A549 (cell line): ENCODE measurements around the gene SORCS1. TPM values are rescaled to one million over a fixed set of nuclear protein-coding genes. Genes with fewer than 3 reads are reported as not detected.

Experiments used
- ATAC-seq, 2 experiments: fragments of 200-7000 bp in 1 of 2; fragments of >200 bp in 1 of 2; cut with Nextera tagmentation in 1 of 2; cut with Tn5 transposase in 1 of 2; 3 replicates each; pipeline versions ENCODE4 v1.8.0 to v1.9.1; 2018 to 2020; ENCODE audit warnings: mild to moderate bottlenecking in 1 of 2, moderate library complexity in 1 of 2
- CTCF ChIA-PET: fragments of 300-600 bp; sonication (Branson Sonifier 250); formaldehyde crosslinking; extraction: SDS; loops from one replicate; lab custom pipeline; 2021; ENCODE audit warnings: antibody characterized with exemption, inconsistent platforms; lab: Yijun Ruan, JAX
- POLR2A ChIA-PET: fragments of 350-600 bp; formaldehyde crosslinking; extraction: SDS; loops from one replicate; lab custom pipeline; 2021; ENCODE audit warnings: antibody characterized with exemption, inconsistent platforms; lab: Yijun Ruan, JAX
- DNase-seq, 2 experiments: peaks; one replicate each; pipeline versions ENCODE4 v3.0.0 to v3.0.0-alpha.2; 2011 to 2016; ENCODE audit warnings: low read depth in 1 of 2, low spot score in 1 of 2
- FAIRE-seq: peaks from 2 replicates; lab custom pipeline; 2011; peaks lifted over from hg19 to GRCh38; lab: Jason Lieb, UNC
- H3K27ac ChIP-seq, 2 experiments: fragments of >200 bp; sonication (Bioruptor Twin); formaldehyde crosslinking; 3 replicates each; pipeline ENCODE4 v1.5.1; 2016 to 2017
- H3K4me1 ChIP-seq: fragments of >200 bp; sonication (Bioruptor Twin); formaldehyde crosslinking; 3 replicates; pipeline ENCODE4 v1.6.1; 2016
- H3K4me2 ChIP-seq: fragments of >200 bp; sonication (Bioruptor Twin); formaldehyde crosslinking; 3 replicates; pipeline ENCODE4 v1.6.1; 2016
- H3K4me3 ChIP-seq: fragments of >200 bp; sonication (Bioruptor Twin); formaldehyde crosslinking; 3 replicates; pipeline ENCODE4 v1.5.1; 2016
- H3K9me3 ChIP-seq: fragments of >200 bp; sonication (Bioruptor Twin); formaldehyde crosslinking; 3 replicates; pipeline ENCODE4 v1.6.1; 2016
- CBX2 ChIP-seq: fragments of 200-600 bp; sonication (generic); IDR thresholded peaks from 2 replicates; pipeline ENCODE4 v1.6.1; 2016; ENCODE audit warnings: low read depth, mild to moderate bottlenecking, borderline replicate concordance
- E2F6 ChIP-seq: IDR thresholded peaks from 2 replicates; pipeline ENCODE4 v1.6.1; 2012; ENCODE audit warnings: low read depth, borderline replicate concordance
- EHMT2 ChIP-seq: fragments of 200-600 bp; sonication (generic); IDR thresholded peaks from 2 replicates; pipeline ENCODE4 v1.6.1; 2016; ENCODE audit warnings: antibody characterized with exemption, low read depth, mild to moderate bottlenecking, moderate library complexity
- ELK1 ChIP-seq: fragments of 150-350 bp; IDR thresholded peaks from 2 replicates; pipeline ENCODE4 v1.6.1; 2014; ENCODE audit warnings: low read depth, mild to moderate bottlenecking, low read length
- FOSL2 ChIP-seq, 2 experiments: fragments of 450-650 bp in 1 of 2; fragments of >200 bp in 1 of 2; sonication (Bioruptor Twin) in 1 of 2; formaldehyde crosslinking; IDR thresholded peaks; 2 replicates each; pipeline versions ENCODE4 v1.5.0 to v1.6.1; 2016 to 2020; ENCODE audit warnings: mild to moderate bottlenecking in 1 of 2, moderate library complexity in 1 of 2
- FOXS1 ChIP-seq: fragments of 250-450 bp; sonication (Bioruptor Pico); IDR thresholded peaks from 2 replicates; pipeline ENCODE4 v1.5.0; 2020; ENCODE audit warnings: mild to moderate bottlenecking, moderate library complexity
- HOXA7 ChIP-seq: fragments of 250-450 bp; sonication (Bioruptor Pico); IDR thresholded peaks from 2 replicates; pipeline ENCODE4 v1.5.0; 2020; ENCODE audit warnings: mild to moderate bottlenecking, moderate library complexity
- KDM1A ChIP-seq: fragments of 200-600 bp; sonication (generic); IDR thresholded peaks from 2 replicates; pipeline ENCODE4 v1.6.1; 2016; ENCODE audit warnings: low read depth, mild to moderate bottlenecking
- KDM5A ChIP-seq: fragments of 200-600 bp; sonication (generic); IDR thresholded peaks from 2 replicates; pipeline ENCODE4 v1.6.1; 2016; ENCODE audit warnings: antibody characterized with exemption, mild to moderate bottlenecking
- MAFK ChIP-seq: fragments of 450-650 bp; IDR thresholded peaks from 2 replicates; pipeline ENCODE4 v1.6.1; 2014; ENCODE audit not compliant: partially characterized antibody
- MAX ChIP-seq: IDR thresholded peaks from 2 replicates; pipeline ENCODE4 v1.6.1; 2012
- NR3C1 ChIP-seq: fragments of >200 bp; sonication (Bioruptor Twin); formaldehyde crosslinking; IDR thresholded peaks from 3 replicates; pipeline ENCODE4 v1.6.1; 2017
- PHF8 ChIP-seq: fragments of 200-600 bp; sonication (generic); IDR thresholded peaks from 2 replicates; pipeline ENCODE4 v1.6.1; 2016; ENCODE audit warnings: low read depth, mild to moderate bottlenecking, antibody characterized with exemption, moderate library complexity, borderline replicate concordance
- RAD21 ChIP-seq, 2 experiments: fragments of >200 bp in 1 of 2; sonication (Bioruptor Twin) in 1 of 2; formaldehyde crosslinking in 1 of 2; IDR thresholded peaks in 1 of 2; conservative IDR thresholded peaks in 1 of 2; 2 replicates in 1 of 2; 3 replicates in 1 of 2; pipeline ENCODE4 v1.6.1; 2012 to 2018; ENCODE audit warnings: inconsistent platforms in 1 of 2
- REST ChIP-seq: fragments of 200-600 bp; sonication (generic); IDR thresholded peaks from 2 replicates; pipeline ENCODE4 v1.6.1; 2016; ENCODE audit warnings: antibody characterized with exemption, mild to moderate bottlenecking, moderate library complexity
- RFX5 ChIP-seq: fragments of 450-650 bp; IDR thresholded peaks from 2 replicates; pipeline ENCODE4 v1.7.1; 2014; ENCODE audit warnings: antibody characterized with exemption, mild to moderate bottlenecking, moderate library complexity
- RNF2 ChIP-seq: fragments of 200-600 bp; sonication (generic); IDR thresholded peaks from 2 replicates; pipeline ENCODE4 v1.6.1; 2016; ENCODE audit warnings: low read depth, mild to moderate bottlenecking, antibody characterized with exemption, moderate library complexity, borderline replicate concordance
- ZFP36 ChIP-seq: fragments of 450-650 bp; IDR thresholded peaks from 2 replicates; pipeline ENCODE4 v1.6.1; 2014; ENCODE audit warnings: borderline replicate concordance; ENCODE audit not compliant: partially characterized antibody
- ZNF302 ChIP-seq: fragments of 250-450 bp; sonication (Bioruptor Pico); IDR thresholded peaks from 2 replicates; pipeline ENCODE4 v1.9.0; 2021; ENCODE audit warnings: inconsistent platforms, mild to moderate bottlenecking, moderate library complexity
- ZSCAN20 ChIP-seq: fragments of 250-450 bp; sonication (Bioruptor Pico); IDR thresholded peaks from 2 replicates; pipeline ENCODE4 v1.8.0; 2022; ENCODE audit warnings: mild to moderate bottlenecking, moderate library complexity
- WGBS: methylation state at CpG from one replicate; pipeline ENCODE4 v1.1.6; 2017; ENCODE audit errors: missing lambda C conversion rate; 5-methylcytosine and 5-hydroxymethylcytosine counted together
- polyA plus RNA-seq, 4 experiments: library from polyadenylated mRNA; depleted of rRNA in 3 of 4; stranded (reverse); fragments of >200 nt; fragmentation: RNase III in 1 of 4; extraction: RNeasy Plus Mini Kit Qiagen cat#74134 plus additional on column Dnase treatment in 1 of 4; gene quantifications; 2 replicates in 3 of 4; 3 replicates in 1 of 4; pipeline ENCODE4 v1.2.3, GENCODE V29; 2011 to 2017

Gene SORCS1
- polyA plus RNA-seq, 2 of the 4 experiments (the other 2 are of a cell fraction) = not detected

GRCh38 chr10:106913348-106913747, 251.2 kb downstream of the SORCS1 start:
- H3K4me1 ChIP-seq = no peaks in the 10 kb centered on the region
- ATAC-seq (no peak), FAIRE-seq (no peak), DNase-seq (no peak)
- H3K4me2 ChIP-seq = no peak overlapping the region
- TF ChIP-seq HOXA7 (CRISPR knock-in tag) = no peak
- no peak for TF ChIP-seq ELK1
- no peak for TF ChIP-seq RAD21 (conservative IDR thresholded peaks at IDR 0.05 in 1 of 2, IDR thresholded peaks at IDR 0.05 in 1 of 2)
- no peak for TF ChIP-seq KDM5A
- no peak overlapping the region for H3K27ac ChIP-seq
- 19% methylated on average over 4 of the region's 4 CpGs for WGBS
- POLR2A ChIA-PET = no interaction called here
- CTCF ChIA-PET = no interaction called here
- no peak overlapping the region for H3K4me3 ChIP-seq
- no peaks in the 10 kb centered on the region for H3K9me3 ChIP-seq

- ChIA-PET CTCF (no interaction called here), POLR2A (no interaction called here)
- WGBS = 0% methylated on average over 3 of the region's 3 CpGs
- FAIRE-seq (no peak), DNase-seq (no peak), ATAC-seq (no peak)
- no peaks in the 10 kb centered on the region for H3K9me3 ChIP-seq
- no peak overlapping the region for H3K27ac ChIP-seq
- H3K4me2 ChIP-seq = no peak overlapping the region
- TF ChIP-seq ZSCAN20 (CRISPR knock-in tag) (no peak), ZFP36 (no peak), REST (no peak), RAD21 (conservative IDR thresholded peaks at IDR 0.05 in 1 of 2, IDR thresholded peaks at IDR 0.05 in 1 of 2) (no peak), PHF8 (no peak), RNF2 (no peak), NR3C1 (no peak), MAX (no peak), CBX2 (no peak), ZNF302 (CRISPR knock-in tag) (no peak), RFX5 (no peak), FOSL2 (IDR thresholded peaks at IDR 0.05) (no peak), FOSL2 (CRISPR knock-in tag; IDR thresholded peaks at IDR 0.05) (no peak), MAFK (no peak), KDM1A (no peak), EHMT2 (no peak), FOXS1 (CRISPR knock-in tag) (no peak), E2F6 (no peak), KDM5A (no peak)
- no peak overlapping the region for H3K4me3 ChIP-seq
- H3K4me1 ChIP-seq = no peaks in the 10 kb centered on the region
Measured at GRCh38 chr10:106911096-106911495, 253.4 kb downstream of the SORCS1 start.
